ENCODE measurements around the gene CSNK1G1. TPM values are rescaled to one million over a fixed set of nuclear protein-coding genes. Genes with fewer than 3 reads are reported as not detected.

CSNK1G1 gene
- total RNA-seq, 1 experiment from 2014 or later: 19.6 TPM

Other genes starting within 250 kb of the CSNK1G1 start
- 0.33 and 0.40 TPM in 2 replicates for gene SNX22, start 204.4 kb downstream of the CSNK1G1 start, total RNA-seq (2021)
- gene PPIB, start 193.2 kb downstream of the CSNK1G1 start, total RNA-seq (2021): 308 and 345 TPM in 2 replicates
- gene PCLAF, start 25.3 kb upstream of the CSNK1G1 start, total RNA-seq (2021): 59.5 and 70.4 TPM in 2 replicates
- 15.5 and 18.1 TPM in 2 replicates for gene TRIP4, start 31.7 kb upstream of the CSNK1G1 start, total RNA-seq (2021)
- gene ZNF609, start 104.4 kb upstream of the CSNK1G1 start, total RNA-seq (2021): 37.8 and 38.6 TPM in 2 replicates